A549 (cell line): ENCODE measurements around the gene TMEM9. TPM values are rescaled to one million over a fixed set of nuclear protein-coding genes. Genes with fewer than 3 reads are reported as not detected.

Experiments
- ATAC-seq, 2 experiments: fragments of 200-7000 bp in 1 of 2; fragments of >200 bp in 1 of 2; cut with Nextera tagmentation in 1 of 2; cut with Tn5 transposase in 1 of 2; 3 replicates each; pipeline versions ENCODE4 v1.8.0 to v1.9.1; 2018 to 2020; ENCODE audit warnings: mild to moderate bottlenecking in 1 of 2, moderate library complexity in 1 of 2
- CTCF ChIA-PET: fragments of 300-600 bp; sonication (Branson Sonifier 250); formaldehyde crosslinking; extraction: SDS; loops from one replicate; lab custom pipeline; 2021; ENCODE audit warnings: antibody characterized with exemption, inconsistent platforms; lab: Yijun Ruan, JAX
- POLR2A ChIA-PET: fragments of 350-600 bp; formaldehyde crosslinking; extraction: SDS; loops from one replicate; lab custom pipeline; 2021; ENCODE audit warnings: antibody characterized with exemption, inconsistent platforms; lab: Yijun Ruan, JAX
- DNase-seq, 2 experiments: peaks; one replicate each; pipeline versions ENCODE4 v3.0.0 to v3.0.0-alpha.2; 2011 to 2016; ENCODE audit warnings: low read depth in 1 of 2, low spot score in 1 of 2
- FAIRE-seq: peaks from 2 replicates; lab custom pipeline; 2011; peaks lifted over from hg19 to GRCh38; lab: Jason Lieb, UNC
- H3K27ac ChIP-seq, 2 experiments: fragments of >200 bp; sonication (Bioruptor Twin); formaldehyde crosslinking; 3 replicates each; pipeline ENCODE4 v1.5.1; 2016 to 2017
- H3K4me1 ChIP-seq: fragments of >200 bp; sonication (Bioruptor Twin); formaldehyde crosslinking; 3 replicates; pipeline ENCODE4 v1.6.1; 2016
- H3K4me2 ChIP-seq: fragments of >200 bp; sonication (Bioruptor Twin); formaldehyde crosslinking; 3 replicates; pipeline ENCODE4 v1.6.1; 2016
- H3K4me3 ChIP-seq: fragments of >200 bp; sonication (Bioruptor Twin); formaldehyde crosslinking; 3 replicates; pipeline ENCODE4 v1.5.1; 2016
- H3K9me3 ChIP-seq: fragments of >200 bp; sonication (Bioruptor Twin); formaldehyde crosslinking; 3 replicates; pipeline ENCODE4 v1.6.1; 2016
- ATOH8 ChIP-seq: fragments of 250-450 bp; sonication (Bioruptor Pico); IDR thresholded peaks from 2 replicates; pipeline ENCODE4 v1.5.0; 2020; ENCODE audit warnings: low read depth, mild to moderate bottlenecking, moderate library complexity
- CBX2 ChIP-seq: fragments of 200-600 bp; sonication (generic); IDR thresholded peaks from 2 replicates; pipeline ENCODE4 v1.6.1; 2016; ENCODE audit warnings: low read depth, mild to moderate bottlenecking, borderline replicate concordance
- CHD2 ChIP-seq: fragments of 150-350 bp; IDR thresholded peaks from 2 replicates; pipeline ENCODE4 v1.6.1; 2014; ENCODE audit warnings: low read length; ENCODE audit not compliant: partially characterized antibody
- CHD4 ChIP-seq: fragments of 200-600 bp; sonication (generic); IDR thresholded peaks from 2 replicates; pipeline ENCODE4 v1.6.1; 2016; ENCODE audit warnings: antibody characterized with exemption, mild to moderate bottlenecking, borderline replicate concordance
- CTCF ChIP-seq: fragments of >200 bp; sonication (Bioruptor Twin); formaldehyde crosslinking; IDR thresholded peaks from 3 replicates; pipeline ENCODE4 v1.5.1; 2016
- E2F6 ChIP-seq: IDR thresholded peaks from 2 replicates; pipeline ENCODE4 v1.6.1; 2012; ENCODE audit warnings: low read depth, borderline replicate concordance
- EHF ChIP-seq: fragments of 250-450 bp; sonication (Bioruptor Pico); IDR thresholded peaks from 2 replicates; pipeline ENCODE4 v1.5.0; 2020; ENCODE audit warnings: mild to moderate bottlenecking
- EHMT2 ChIP-seq: fragments of 200-600 bp; sonication (generic); IDR thresholded peaks from 2 replicates; pipeline ENCODE4 v1.6.1; 2016; ENCODE audit warnings: antibody characterized with exemption, low read depth, mild to moderate bottlenecking, moderate library complexity
- FOSB ChIP-seq: fragments of 250-450 bp; sonication (Bioruptor Pico); IDR thresholded peaks from 2 replicates; pipeline ENCODE4 v1.5.0; 2020; ENCODE audit warnings: mild to moderate bottlenecking, moderate library complexity
- HOXB13 ChIP-seq: fragments of 250-450 bp; sonication (Bioruptor Pico); IDR thresholded peaks from 2 replicates; pipeline ENCODE4 v1.5.0; 2020; ENCODE audit warnings: low read depth, mild to moderate bottlenecking, moderate library complexity
- NFE2L2 ChIP-seq: fragments of 150-350 bp; conservative IDR thresholded peaks from 2 replicates; pipeline ENCODE4 v1.6.1; 2014; ENCODE audit warnings: low read length
- POLR2A ChIP-seq: IDR thresholded peaks from 2 replicates; pipeline ENCODE4 v1.6.1; 2012; ENCODE audit warnings: mild to moderate bottlenecking, low read length
- POLR2AphosphoS2 ChIP-seq: conservative IDR thresholded peaks from 2 replicates; pipeline ENCODE4 v1.6.1; 2012; ENCODE audit warnings: low read length, improper control_type of control experiment, inconsistent platforms
- SMC3 ChIP-seq: fragments of >200 bp; sonication (Bioruptor Twin); formaldehyde crosslinking; IDR thresholded peaks from 3 replicates; pipeline ENCODE4 v1.6.1; 2018; ENCODE audit warnings: inconsistent platforms
- SREBF2 ChIP-seq: fragments of 450-650 bp; IDR thresholded peaks from 2 replicates; pipeline ENCODE4 v1.6.1; 2014; ENCODE audit warnings: mild to moderate bottlenecking, moderate library complexity
- TFCP2L1 ChIP-seq: fragments of 250-450 bp; sonication (Bioruptor Pico); IDR thresholded peaks from 2 replicates; pipeline ENCODE4 v1.5.0; 2021; ENCODE audit warnings: mild to moderate bottlenecking
- ZFP36 ChIP-seq: fragments of 450-650 bp; IDR thresholded peaks from 2 replicates; pipeline ENCODE4 v1.6.1; 2014; ENCODE audit warnings: borderline replicate concordance; ENCODE audit not compliant: partially characterized antibody
- ZNF302 ChIP-seq: fragments of 250-450 bp; sonication (Bioruptor Pico); IDR thresholded peaks from 2 replicates; pipeline ENCODE4 v1.9.0; 2021; ENCODE audit warnings: inconsistent platforms, mild to moderate bottlenecking, moderate library complexity
- WGBS: methylation state at CpG from one replicate; pipeline ENCODE4 v1.1.6; 2017; ENCODE audit errors: missing lambda C conversion rate; 5-methylcytosine and 5-hydroxymethylcytosine counted together
- polyA plus RNA-seq, 4 experiments: library from polyadenylated mRNA; depleted of rRNA in 3 of 4; stranded (reverse); fragments of >200 nt; fragmentation: RNase III in 1 of 4; extraction: RNeasy Plus Mini Kit Qiagen cat#74134 plus additional on column Dnase treatment in 1 of 4; gene quantifications; 2 replicates in 3 of 4; 3 replicates in 1 of 4; pipeline ENCODE4 v1.2.3, GENCODE V29; 2011 to 2017
- TF ChIP-seq, protein P1 (sequence below): fragments of 250-450 bp; sonication (Bioruptor Pico); IDR thresholded peaks from 2 replicates; pipeline ENCODE4 v1.5.0; 2021; ENCODE audit warnings: mild to moderate bottlenecking, moderate library complexity, borderline replicate concordance
- TF ChIP-seq, protein P2 (sequence below): fragments of 450-650 bp; IDR thresholded peaks from 2 replicates; pipeline ENCODE4 v1.6.1; 2014; ENCODE audit warnings: antibody characterized with exemption
- TF ChIP-seq, protein P3 (sequence below): fragments of >200 bp; sonication (Bioruptor Twin); formaldehyde crosslinking; IDR thresholded peaks from 3 replicates; pipeline ENCODE4 v1.6.1; 2016

The TMEM9 gene
- polyA plus RNA-seq, 2 of the 4 experiments (the other 2 are of a cell fraction): 86.8 to 97.0 TPM

DNA sequence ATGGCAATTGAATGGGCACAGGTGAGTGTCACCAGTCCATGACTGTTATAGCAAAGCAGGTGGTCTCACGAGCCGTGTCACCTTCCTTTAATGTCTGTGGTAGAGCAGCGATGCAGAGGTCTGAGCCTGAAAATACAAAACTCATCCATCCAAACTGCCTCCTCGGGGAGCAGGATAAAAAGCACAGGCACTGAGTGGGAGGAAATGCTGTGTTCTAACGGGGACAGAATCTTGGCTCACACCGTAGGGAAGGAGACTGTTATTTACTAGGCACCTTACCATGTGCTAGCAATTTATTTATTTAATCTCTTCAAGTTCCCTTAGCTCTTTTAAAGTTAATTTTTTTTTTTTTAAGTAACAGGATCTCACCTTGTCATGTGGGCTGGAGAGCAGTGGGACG is 28.5 kb downstream of the TMEM9 start:
- POLR2A ChIA-PET: no interaction called here
- ATAC-seq (no peak), FAIRE-seq (no peak), DNase-seq (no peak)
- CTCF ChIA-PET: interaction anchor here (1.0 to 2.1 kb wide), 8 partner anchors 9 to 154 kb away, joined by 3 to 11 read pairs (median 5); no protein-coding TSS in a partner anchor
- Histone ChIP-seq H3K27ac (no peak overlapping the region), H3K4me3 (no peak overlapping the region), H3K4me1 (peaks cover 19% of the 10 kb centered on the region; the same call in 2 of the 3 replicates), H3K4me2 (no peak overlapping the region), H3K9me3 (no peaks in the 10 kb centered on the region)
- 83% methylated on average over 7 of the region's 7 CpGs for WGBS
- TF ChIP-seq, protein P1, sequence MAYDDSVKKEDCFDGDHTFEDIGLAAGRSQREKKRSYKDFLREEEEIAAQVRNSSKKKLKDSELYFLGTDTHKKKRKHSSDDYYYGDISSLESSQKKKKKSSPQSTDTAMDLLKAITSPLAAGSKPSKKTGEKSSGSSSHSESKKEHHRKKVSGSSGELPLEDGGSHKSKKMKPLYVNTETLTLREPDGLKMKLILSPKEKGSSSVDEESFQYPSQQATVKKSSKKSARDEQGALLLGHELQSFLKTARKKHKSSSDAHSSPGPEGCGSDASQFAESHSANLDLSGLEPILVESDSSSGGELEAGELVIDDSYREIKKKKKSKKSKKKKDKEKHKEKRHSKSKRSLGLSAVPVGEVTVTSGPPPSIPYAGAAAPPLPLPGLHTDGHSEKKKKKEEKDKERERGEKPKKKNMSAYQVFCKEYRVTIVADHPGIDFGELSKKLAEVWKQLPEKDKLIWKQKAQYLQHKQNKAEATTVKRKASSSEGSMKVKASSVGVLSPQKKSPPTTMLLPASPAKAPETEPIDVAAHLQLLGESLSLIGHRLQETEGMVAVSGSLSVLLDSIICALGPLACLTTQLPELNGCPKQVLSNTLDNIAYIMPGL (CRISPR knock-in tag): no peak
- TF ChIP-seq, protein P2, sequence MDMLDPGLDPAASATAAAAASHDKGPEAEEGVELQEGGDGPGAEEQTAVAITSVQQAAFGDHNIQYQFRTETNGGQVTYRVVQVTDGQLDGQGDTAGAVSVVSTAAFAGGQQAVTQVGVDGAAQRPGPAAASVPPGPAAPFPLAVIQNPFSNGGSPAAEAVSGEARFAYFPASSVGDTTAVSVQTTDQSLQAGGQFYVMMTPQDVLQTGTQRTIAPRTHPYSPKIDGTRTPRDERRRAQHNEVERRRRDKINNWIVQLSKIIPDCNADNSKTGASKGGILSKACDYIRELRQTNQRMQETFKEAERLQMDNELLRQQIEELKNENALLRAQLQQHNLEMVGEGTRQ: no peak
- TF ChIP-seq ATOH8 (CRISPR knock-in tag) (no peak), CTCF (no peak), TFCP2L1 (CRISPR knock-in tag) (no peak)

- TF ChIP-seq ZFP36: no peak
- TF ChIP-seq HOXB13 (CRISPR knock-in tag): no peak
- TF ChIP-seq EHF: no peak
- TF ChIP-seq, protein P3, sequence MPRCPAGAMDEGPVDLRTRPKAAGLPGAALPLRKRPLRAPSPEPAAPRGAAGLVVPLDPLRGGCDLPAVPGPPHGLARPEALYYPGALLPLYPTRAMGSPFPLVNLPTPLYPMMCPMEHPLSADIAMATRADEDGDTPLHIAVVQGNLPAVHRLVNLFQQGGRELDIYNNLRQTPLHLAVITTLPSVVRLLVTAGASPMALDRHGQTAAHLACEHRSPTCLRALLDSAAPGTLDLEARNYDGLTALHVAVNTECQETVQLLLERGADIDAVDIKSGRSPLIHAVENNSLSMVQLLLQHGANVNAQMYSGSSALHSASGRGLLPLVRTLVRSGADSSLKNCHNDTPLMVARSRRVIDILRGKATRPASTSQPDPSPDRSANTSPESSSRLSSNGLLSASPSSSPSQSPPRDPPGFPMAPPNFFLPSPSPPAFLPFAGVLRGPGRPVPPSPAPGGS: no peak
- no peak for TF ChIP-seq POLR2A
- no peak for TF ChIP-seq CHD2
- TF ChIP-seq CBX2: no peak
- H3K4me2 ChIP-seq: no peak overlapping the region
- POLR2A ChIA-PET: interaction anchor here (1.2 kb wide), 1 partner anchor 11 kb away, joined by 3 read pairs; no protein-coding TSS in a partner anchor
- ATAC-seq (no peak), FAIRE-seq (no peak), DNase-seq (no peak)
- no peak overlapping the region for H3K4me3 ChIP-seq
- H3K9me3 ChIP-seq: no peaks in the 10 kb centered on the region
- H3K27ac ChIP-seq: no peak overlapping the region
- H3K4me1 ChIP-seq: peaks cover 19% of the 10 kb centered on the region; the same call in 2 of the 3 replicates
- 92% methylated on average over 9 of the region's 9 CpGs for WGBS
- CTCF ChIA-PET: interaction anchor here (1.0 to 2.1 kb wide), 8 partner anchors 9 to 590 kb away, joined by 3 to 11 read pairs (median 4); no protein-coding TSS in a partner anchor
These were observed 29.3 kb downstream of the TMEM9 start for GRCh38 chr1:201125019-201125418.

GRCh38 chr1:201123866-201124265 is 30.4 kb downstream of the TMEM9 start:
- H3K27ac ChIP-seq: no peak overlapping the region
- DNase-seq (no peak), FAIRE-seq (no peak), ATAC-seq (no peak)
- no peaks in the 10 kb centered on the region for H3K9me3 ChIP-seq
- peaks cover 19% of the 10 kb centered on the region; the same call in 2 of the 3 replicates for H3K4me1 ChIP-seq
- ChIA-PET CTCF (interaction anchor here (1.2 to 2.0 kb wide), 4 partner anchors 9 to 39 kb away, joined by 4 to 6 read pairs (median 4); no protein-coding TSS in a partner anchor), POLR2A (no interaction called here)
- H3K4me2 ChIP-seq: no peak overlapping the region
- 64% methylated on average over 1 of the region's 1 CpG for WGBS
- H3K4me3 ChIP-seq: no peak overlapping the region
- TF ChIP-seq NFE2L2 (no peak), CHD4 (no peak), EHMT2 (no peak), POLR2AphosphoS2 (no peak), E2F6 (no peak), CTCF (no peak), ZNF302 (CRISPR knock-in tag) (no peak), SREBF2 (no peak), FOSB (CRISPR knock-in tag) (no peak), SMC3 (no peak)
- TF ChIP-seq, protein P1 (CRISPR knock-in tag): no peak
